ENCODE results near the gene LUM. TPM values are rescaled to one million over a fixed set of nuclear protein-coding genes. Genes with fewer than 3 reads are reported as not detected.

LUM gene
- total RNA-seq, 1 donor from 2014 or later = 76.4 TPM

DNA sequence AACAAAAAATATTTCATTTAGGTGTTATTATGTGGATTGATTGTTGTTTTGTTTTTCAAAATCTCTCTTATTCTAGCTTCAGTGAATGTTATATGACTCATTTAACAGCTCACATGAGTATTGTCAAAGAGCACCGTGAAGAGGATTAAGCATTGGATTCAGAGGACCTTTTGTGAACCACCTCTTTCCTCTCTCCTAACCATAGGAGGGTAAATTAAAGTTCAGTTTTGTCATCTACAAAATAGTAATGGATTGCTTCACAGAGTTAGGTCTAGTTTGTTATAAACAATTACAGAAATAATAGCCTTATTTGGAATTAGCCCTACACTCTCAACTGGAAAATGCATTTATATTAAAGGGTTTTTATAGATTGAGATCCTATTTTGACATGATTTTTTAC lies 52.5 kb downstream of the LUM start:
- Histone ChIP-seq H3K9me3 (ENCODE audit: insufficient read depth, low read depth, low read length) (no peaks in the 10 kb centered on the region), H3K27ac (ENCODE audit: low read depth, low read length) (no peak overlapping the region), H3K4me3 (ENCODE audit: insufficient read depth, low read depth, low read length) (no peak overlapping the region), H3K4me1 (ENCODE audit: insufficient read depth, low read length) (no peaks in the 10 kb centered on the region), H3K36me3 (ENCODE audit: insufficient read depth, low read length) (no peaks in the 10 kb centered on the region), H3K79me2 (ENCODE audit: insufficient read depth, low read length) (no peaks in the 10 kb centered on the region), H3K4me2 (ENCODE audit: low read length) (no peak overlapping the region), H3K9ac (ENCODE audit: low read length) (no peak overlapping the region), H4K20me1 (ENCODE audit: insufficient read depth, low read length) (no peaks in the 10 kb centered on the region), H2AFZ (ENCODE audit: low read depth, low read length) (no peak overlapping the region), H3K27me3 (ENCODE audit: insufficient read depth, low read length) (no peaks in the 10 kb centered on the region)
- Mint-ChIP-seq H3K4me3 (ENCODE audit: unreplicated experiment) (no peak overlapping the region), H3K27me3 (ENCODE audit: low read depth, unreplicated experiment) (no peaks in the 10 kb centered on the region), H3K27ac (ENCODE audit: unreplicated experiment) (no peak overlapping the region), H3K36me3 (ENCODE audit: low read depth, unreplicated experiment) (no peaks in the 10 kb centered on the region), H3K4me1 (ENCODE audit: low read depth, unreplicated experiment) (peaks cover 5% of the 10 kb centered on the region), H3K9me3 (ENCODE audit: unreplicated experiment) (no peaks in the 10 kb centered on the region)
- FAIRE-seq (no peak), DNase-seq (ENCODE audit: low read depth) (no peak)
- TF ChIP-seq, protein P1, sequence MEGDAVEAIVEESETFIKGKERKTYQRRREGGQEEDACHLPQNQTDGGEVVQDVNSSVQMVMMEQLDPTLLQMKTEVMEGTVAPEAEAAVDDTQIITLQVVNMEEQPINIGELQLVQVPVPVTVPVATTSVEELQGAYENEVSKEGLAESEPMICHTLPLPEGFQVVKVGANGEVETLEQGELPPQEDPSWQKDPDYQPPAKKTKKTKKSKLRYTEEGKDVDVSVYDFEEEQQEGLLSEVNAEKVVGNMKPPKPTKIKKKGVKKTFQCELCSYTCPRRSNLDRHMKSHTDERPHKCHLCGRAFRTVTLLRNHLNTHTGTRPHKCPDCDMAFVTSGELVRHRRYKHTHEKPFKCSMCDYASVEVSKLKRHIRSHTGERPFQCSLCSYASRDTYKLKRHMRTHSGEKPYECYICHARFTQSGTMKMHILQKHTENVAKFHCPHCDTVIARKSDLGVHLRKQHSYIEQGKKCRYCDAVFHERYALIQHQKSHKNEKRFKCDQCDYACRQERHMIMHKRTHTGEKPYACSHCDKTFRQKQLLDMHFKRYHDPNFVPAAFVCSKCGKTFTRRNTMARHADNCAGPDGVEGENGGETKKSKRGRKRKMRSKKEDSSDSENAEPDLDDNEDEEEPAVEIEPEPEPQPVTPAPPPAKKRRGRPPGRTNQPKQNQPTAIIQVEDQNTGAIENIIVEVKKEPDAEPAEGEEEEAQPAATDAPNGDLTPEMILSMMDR (IDR thresholded peaks at IDR 0.05; ENCODE audit: insufficient read depth, low read depth, low read length) = no peak
- TF ChIP-seq EZH2 (IDR thresholded peaks at IDR 0.05; ENCODE audit: insufficient read depth, low read length) = no peak

- Mint-ChIP-seq H3K4me1 (ENCODE audit: low read depth, unreplicated experiment) (peaks cover 5% of the 10 kb centered on the region), H3K4me3 (ENCODE audit: unreplicated experiment) (no peak within 1 kb of the TSS), H3K9me3 (ENCODE audit: unreplicated experiment) (no peaks in the 10 kb centered on the region), H3K27ac (ENCODE audit: unreplicated experiment) (no peak within 1 kb of the TSS), H3K27me3 (ENCODE audit: low read depth, unreplicated experiment) (no peaks in the 10 kb centered on the region), H3K36me3 (ENCODE audit: low read depth, unreplicated experiment) (no peaks in the 10 kb centered on the region)
- TF ChIP-seq, protein P1 (IDR thresholded peaks at IDR 0.05; ENCODE audit: insufficient read depth, low read depth, low read length) = no peak
- TF ChIP-seq EZH2 (IDR thresholded peaks at IDR 0.05; ENCODE audit: insufficient read depth, low read length) = no peak
- FAIRE-seq (no peak), DNase-seq (ENCODE audit: low read depth) (no peak)
- no peaks in the 10 kb centered on the region for H3K27me3 ChIP-seq (ENCODE audit: insufficient read depth, low read length)
- H3K9ac ChIP-seq (ENCODE audit: low read length) = no peak within 1 kb of the TSS
- no peak within 1 kb of the TSS for H3K4me3 ChIP-seq (ENCODE audit: insufficient read depth, low read depth, low read length)
- no peaks in the 10 kb centered on the region for H3K79me2 ChIP-seq (ENCODE audit: insufficient read depth, low read length)
- no peak within 1 kb of the TSS for H3K27ac ChIP-seq (ENCODE audit: low read depth, low read length)
- no peak within 1 kb of the TSS for H2AFZ ChIP-seq (ENCODE audit: low read depth, low read length)
- no peak within 1 kb of the TSS for H3K4me2 ChIP-seq (ENCODE audit: low read length)
- H4K20me1 ChIP-seq (ENCODE audit: insufficient read depth, low read length) = no peaks in the 10 kb centered on the region
- no peaks in the 10 kb centered on the region for H3K9me3 ChIP-seq (ENCODE audit: insufficient read depth, low read depth, low read length)
- no peaks in the 10 kb centered on the region for H3K36me3 ChIP-seq (ENCODE audit: insufficient read depth, low read length)
- H3K4me1 ChIP-seq (ENCODE audit: insufficient read depth, low read length) = no peaks in the 10 kb centered on the region
Measured at GRCh38 chr12:91057368-91058165, 53.7 kb downstream of the LUM start, which contains the start of gene KERA. TSS of gene KERA (minus strand) at chr12:91058024. CDS start at chr12:91056281, 1,743 bp downstream.

GRCh38 chr12:91056488-91056887 lies 54.8 kb downstream of the LUM start:
- H3K79me2 ChIP-seq (ENCODE audit: insufficient read depth, low read length) = no peaks in the 10 kb centered on the region
- Mint-ChIP-seq H3K4me3 (ENCODE audit: unreplicated experiment) (no peak overlapping the region), H3K36me3 (ENCODE audit: low read depth, unreplicated experiment) (no peaks in the 10 kb centered on the region), H3K4me1 (ENCODE audit: low read depth, unreplicated experiment) (peaks cover 5% of the 10 kb centered on the region), H3K27me3 (ENCODE audit: low read depth, unreplicated experiment) (no peaks in the 10 kb centered on the region), H3K27ac (ENCODE audit: unreplicated experiment) (no peak overlapping the region), H3K9me3 (ENCODE audit: unreplicated experiment) (no peaks in the 10 kb centered on the region)
- no peaks in the 10 kb centered on the region for H4K20me1 ChIP-seq (ENCODE audit: insufficient read depth, low read length)
- no peak overlapping the region for H2AFZ ChIP-seq (ENCODE audit: low read depth, low read length)
- no peaks in the 10 kb centered on the region for H3K9me3 ChIP-seq (ENCODE audit: insufficient read depth, low read depth, low read length)
- TF ChIP-seq EZH2 (IDR thresholded peaks at IDR 0.05; ENCODE audit: insufficient read depth, low read length) = no peak
- TF ChIP-seq, protein P1 (IDR thresholded peaks at IDR 0.05; ENCODE audit: insufficient read depth, low read depth, low read length) = no peak
- no peak overlapping the region for H3K27ac ChIP-seq (ENCODE audit: low read depth, low read length)
- H3K9ac ChIP-seq (ENCODE audit: low read length) = no peak overlapping the region
- DNase-seq (ENCODE audit: low read depth) (no peak), FAIRE-seq (no peak)
- H3K4me1 ChIP-seq (ENCODE audit: insufficient read depth, low read length) = no peaks in the 10 kb centered on the region
- no peak overlapping the region for H3K4me3 ChIP-seq (ENCODE audit: insufficient read depth, low read depth, low read length)
- no peaks in the 10 kb centered on the region for H3K27me3 ChIP-seq (ENCODE audit: insufficient read depth, low read length)
- H3K4me2 ChIP-seq (ENCODE audit: low read length) = no peak overlapping the region
- H3K36me3 ChIP-seq (ENCODE audit: insufficient read depth, low read length) = no peaks in the 10 kb centered on the region
